Activated CD4-positive, alpha-beta memory T cell treated with anti-CD3 and anti-CD28 coated beads for 36 hours (primary cell): ENCODE data around the gene SPATA13. TPM values are rescaled to one million over a fixed set of nuclear protein-coding genes. Genes with fewer than 3 reads are reported as not detected.
A peak's percentile ranks its signal among the peaks of the same experiment; 100 is the strongest.

Experiments used
- CTCF ChIA-PET: fragments of 350-600 bp; sonication (Branson Sonifier 250); formaldehyde crosslinking; loops from one replicate; lab custom pipeline; 2021; ENCODE audit warnings: antibody characterized with exemption, inconsistent platforms; lab: Charles Lee
- POLR2A ChIA-PET: fragments of 350-600 bp; sonication (Branson Sonifier 250); formaldehyde crosslinking; loops from one replicate; lab custom pipeline; 2021; ENCODE audit warnings: antibody characterized with exemption; lab: Charles Lee
- DNase-seq: peaks from one replicate; pipeline ENCODE4 v3.0.0-alpha.2; 2020
- H3K27ac Mint-ChIP-seq: one replicate; pipeline ENCODE4 v1.8.0; 2021; ENCODE audit warnings: mixed read lengths
- H3K27me3 Mint-ChIP-seq: one replicate; pipeline ENCODE4 v1.8.0; 2021; ENCODE audit warnings: mixed read lengths
- H3K36me3 Mint-ChIP-seq: one replicate; pipeline ENCODE4 v1.8.0; 2021; ENCODE audit warnings: mixed read lengths
- H3K4me1 Mint-ChIP-seq: one replicate; pipeline ENCODE4 v1.8.0; 2021; ENCODE audit warnings: low read depth, mixed read lengths
- H3K4me3 Mint-ChIP-seq: one replicate; pipeline ENCODE4 v1.8.0; 2021; ENCODE audit warnings: mild to moderate bottlenecking, mixed read lengths
- H3K9me3 Mint-ChIP-seq: one replicate; pipeline ENCODE4 v1.8.0; 2021; ENCODE audit warnings: mixed read lengths
- intact Hi-C: fragments of 100-400 bp; cut with micrococcal nuclease; formaldehyde crosslinking; loops from one replicate; pipeline ENCODE4 v1.15.1; 2023
- total RNA-seq, 2 experiments: library from RNA; stranded (reverse); gene quantifications; one replicate each; pipeline ENCODE4 v1.2.3, GENCODE V29; 2021

SPATA13 gene
- total RNA-seq, 2 experiments from 2014 or later, result 50.3 to 50.8 TPM

DNA sequence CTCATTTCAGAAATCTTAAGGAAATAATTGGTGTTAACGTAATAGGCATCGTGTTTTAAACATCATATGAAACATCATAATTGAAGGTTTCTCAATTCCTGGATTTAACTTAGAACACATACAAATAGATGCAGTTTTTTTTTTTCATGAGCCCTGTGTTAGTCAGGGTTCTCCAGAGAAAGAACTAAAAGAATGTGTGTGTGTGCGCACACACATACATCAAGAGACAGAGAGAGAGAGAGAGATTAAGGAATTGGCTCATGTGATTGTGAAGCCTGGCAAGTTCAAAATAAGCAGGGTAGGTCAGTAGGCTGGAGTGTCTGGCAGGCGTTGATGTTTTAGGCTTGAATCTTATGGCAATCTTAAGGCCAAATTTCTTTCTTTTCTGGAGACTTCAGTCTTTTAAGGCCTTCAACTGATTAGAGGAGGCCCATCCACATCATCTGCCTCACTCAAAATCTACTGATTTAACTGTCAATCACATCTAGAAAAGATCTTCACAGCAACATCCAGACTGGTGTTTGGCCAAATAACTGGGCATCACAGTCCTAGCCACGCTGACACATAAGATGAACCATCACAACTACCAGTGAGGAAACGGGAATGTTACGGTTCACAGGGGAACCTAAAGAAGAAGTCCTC lies 25.2 kb downstream of the SPATA13 start:
- intact Hi-C loops, result no loop called here
- Mint-ChIP-seq H3K27ac (no peak overlapping the region), H3K27me3 (no peaks in the 10 kb centered on the region), H3K36me3 (peaks cover 4% of the 10 kb centered on the region), H3K9me3 (peaks cover 5% of the 10 kb centered on the region), H3K4me3 (no peak overlapping the region), H3K4me1 (peaks cover 27% of the 10 kb centered on the region)
- no peak for DNase-seq
- POLR2A ChIA-PET, result interaction anchor here (1.5 kb wide), 1 partner anchor 7 kb away, joined by 4 read pairs; no protein-coding TSS in a partner anchor
- CTCF ChIA-PET, result no interaction called here

GRCh38 chr13:24187185-24187584 lies 26.7 kb downstream of the SPATA13 start:
- Mint-ChIP-seq H3K27ac (peak overlapping the region; percentile 18), H3K4me3 (no peak overlapping the region), H3K27me3 (no peaks in the 10 kb centered on the region), H3K36me3 (peaks cover 1% of the 10 kb centered on the region), H3K9me3 (peaks cover 3% of the 10 kb centered on the region), H3K4me1 (peaks cover 24% of the 10 kb centered on the region)
- ChIA-PET POLR2A (interaction anchor here (1.3 to 1.5 kb wide), 2 partner anchors 8 to 90 kb away, joined by 4 to 11 read pairs; no protein-coding TSS in a partner anchor), CTCF (interaction anchor here (0.8 to 2.8 kb wide), 4 partner anchors 8 to 134 kb away, joined by 3 to 13 read pairs (median 6); no protein-coding TSS in a partner anchor)
- intact Hi-C loops, result loop anchor here (1.0 kb wide), 1 partner anchor 8 kb away; no protein-coding TSS in a partner anchor
- DNase-seq, result peak; percentile 32

DNA sequence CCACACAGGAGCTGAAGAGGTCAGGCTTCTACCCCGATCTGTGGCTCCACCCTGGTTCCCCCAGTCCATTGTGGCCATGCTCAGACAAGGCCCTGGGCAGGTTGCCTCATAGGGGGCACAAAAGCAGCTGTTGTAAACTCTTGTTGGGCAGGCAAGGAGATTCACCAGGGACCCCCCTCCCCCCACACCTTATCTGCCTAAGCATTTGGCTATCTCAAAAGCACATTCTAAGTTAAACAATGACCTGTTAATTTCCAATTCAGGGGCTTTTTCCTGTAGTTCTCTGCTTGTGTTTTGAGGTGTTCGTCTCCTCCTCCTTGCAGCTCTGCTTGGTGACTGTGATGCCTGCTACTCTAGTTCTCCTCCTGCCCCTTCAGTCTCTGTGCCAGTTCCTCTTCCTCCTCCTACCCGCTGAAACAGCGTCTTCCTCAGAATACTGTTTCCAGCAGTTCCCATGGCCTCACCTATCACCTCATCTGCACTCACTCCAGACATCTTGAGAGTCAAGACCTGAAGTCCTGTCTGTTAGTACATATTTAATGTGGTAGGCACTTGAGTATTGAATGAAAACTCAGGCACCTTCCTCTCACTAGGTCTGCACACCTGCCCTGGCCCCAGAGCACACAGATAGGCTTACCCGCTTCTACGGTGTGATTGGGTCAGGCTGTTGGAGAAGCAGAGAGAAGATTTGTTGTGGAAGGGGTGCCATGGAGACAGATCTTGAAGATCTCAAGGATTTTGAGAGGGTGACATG lies 31.7 kb downstream of the SPATA13 start:
- H3K4me3 Mint-ChIP-seq, result no peak overlapping the region
- no peak for DNase-seq
- H3K27me3 Mint-ChIP-seq, result no peaks in the 10 kb centered on the region
- intact Hi-C loops, result no loop called here
- no peaks in the 10 kb centered on the region for H3K9me3 Mint-ChIP-seq
- H3K27ac Mint-ChIP-seq, result no peak overlapping the region
- H3K4me1 Mint-ChIP-seq, result peaks cover 8% of the 10 kb centered on the region
- no peaks in the 10 kb centered on the region for H3K36me3 Mint-ChIP-seq
- CTCF ChIA-PET, result no interaction called here
- POLR2A ChIA-PET, result interaction anchor here (0.6 kb wide), 1 partner anchor 10 kb away, joined by 3 read pairs; no protein-coding TSS in a partner anchor

GRCh38 chr13:24192811-24193162 lies 32.3 kb downstream of the SPATA13 start:
- intact Hi-C loops, result no loop called here
- no peak overlapping the region for H3K4me3 Mint-ChIP-seq
- no peak overlapping the region for H3K27ac Mint-ChIP-seq
- H3K36me3 Mint-ChIP-seq, result no peaks in the 10 kb centered on the region
- H3K27me3 Mint-ChIP-seq, result no peaks in the 10 kb centered on the region
- peaks cover 4% of the 10 kb centered on the region for H3K4me1 Mint-ChIP-seq
- CTCF ChIA-PET, result interaction anchor here (1.8 kb wide), 1 partner anchor 140 kb away, joined by 4 read pairs; no protein-coding TSS in a partner anchor
- POLR2A ChIA-PET, result no interaction called here
- DNase-seq, result no peak
- no peaks in the 10 kb centered on the region for H3K9me3 Mint-ChIP-seq

DNA sequence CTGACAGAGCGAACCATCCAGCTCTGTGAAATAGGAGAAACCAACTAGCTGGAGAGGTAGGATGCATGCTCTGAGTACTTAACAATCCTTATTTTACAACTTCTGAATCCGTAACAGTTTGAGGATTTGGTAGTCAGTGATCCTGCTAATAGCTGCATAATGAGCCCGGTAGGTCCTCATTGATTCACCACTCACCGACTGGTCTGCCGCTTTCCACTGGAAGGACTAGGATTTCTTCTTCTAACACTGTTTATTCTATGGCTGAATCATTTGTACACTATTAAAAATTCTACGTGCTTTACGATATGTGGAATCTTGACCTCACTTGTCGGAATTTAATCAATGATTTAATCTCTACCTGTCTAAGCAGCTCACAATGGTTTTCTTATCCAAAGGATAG lies 33.9 kb downstream of the SPATA13 start:
- ChIA-PET POLR2A (interaction anchor here (0.6 kb wide), 1 partner anchor 356 kb away, joined by 3 read pairs; no protein-coding TSS in a partner anchor), CTCF (interaction anchor here (1.1 to 1.8 kb wide), 2 partner anchors 25 to 141 kb away, joined by 4 read pairs; no protein-coding TSS in a partner anchor)
- intact Hi-C loops, result no loop called here
- Mint-ChIP-seq H3K27me3 (no peaks in the 10 kb centered on the region), H3K4me3 (no peak overlapping the region), H3K4me1 (no peaks in the 10 kb centered on the region), H3K9me3 (no peaks in the 10 kb centered on the region), H3K36me3 (no peaks in the 10 kb centered on the region), H3K27ac (no peak overlapping the region)
- no peak for DNase-seq

GRCh38 chr13:24195626-24196025 lies 35.1 kb downstream of the SPATA13 start:
- no peak overlapping the region for H3K27ac Mint-ChIP-seq
- intact Hi-C loops, result no loop called here
- DNase-seq, result no peak
- no peaks in the 10 kb centered on the region for H3K27me3 Mint-ChIP-seq
- no peak overlapping the region for H3K4me3 Mint-ChIP-seq
- CTCF ChIA-PET, result interaction anchor here (1.0 to 1.1 kb wide), 2 partner anchors 23 to 142 kb away, joined by 4 read pairs; no protein-coding TSS in a partner anchor
- H3K4me1 Mint-ChIP-seq, result no peaks in the 10 kb centered on the region
- no peaks in the 10 kb centered on the region for H3K36me3 Mint-ChIP-seq
- POLR2A ChIA-PET, result no interaction called here
- H3K9me3 Mint-ChIP-seq, result no peaks in the 10 kb centered on the region

DNA sequence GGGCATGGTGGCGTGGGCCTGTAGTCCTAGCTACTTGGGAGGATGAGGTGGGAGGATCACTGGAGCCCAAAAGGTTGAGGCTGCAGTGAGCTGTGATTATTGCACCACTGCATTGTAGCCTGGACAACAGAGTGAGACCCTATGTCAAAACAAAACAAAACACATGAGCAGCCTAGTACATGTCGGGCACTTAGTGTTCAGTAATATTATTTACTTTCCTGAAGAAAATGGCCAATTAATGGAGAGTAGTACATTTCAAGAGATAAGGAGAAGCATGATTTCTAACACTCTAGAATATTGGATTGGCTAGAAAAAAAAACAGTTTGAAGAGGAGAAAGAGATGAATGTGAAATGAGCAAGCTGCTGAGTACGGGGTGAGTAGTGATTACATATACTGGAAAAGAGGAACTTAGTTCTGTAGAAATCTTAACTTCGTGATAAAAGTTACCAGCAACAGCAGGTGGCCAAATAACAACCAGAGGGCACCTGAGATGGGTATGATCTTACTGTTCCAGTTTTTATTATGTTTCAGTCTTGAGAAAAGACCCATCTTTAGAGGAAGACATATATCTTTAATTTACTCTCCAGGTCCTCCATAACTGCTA lies 36.2 kb downstream of the SPATA13 start:
- H3K4me3 Mint-ChIP-seq, result no peak overlapping the region
- H3K4me1 Mint-ChIP-seq, result no peaks in the 10 kb centered on the region
- intact Hi-C loops, result no loop called here
- ChIA-PET CTCF (interaction anchor here (0.5 kb wide), 1 partner anchor 88 kb away, joined by 3 read pairs; no protein-coding TSS in a partner anchor), POLR2A (no interaction called here)
- H3K27ac Mint-ChIP-seq, result no peak overlapping the region
- H3K9me3 Mint-ChIP-seq, result no peaks in the 10 kb centered on the region
- H3K27me3 Mint-ChIP-seq, result no peaks in the 10 kb centered on the region
- no peak for DNase-seq
- no peaks in the 10 kb centered on the region for H3K36me3 Mint-ChIP-seq

DNA sequence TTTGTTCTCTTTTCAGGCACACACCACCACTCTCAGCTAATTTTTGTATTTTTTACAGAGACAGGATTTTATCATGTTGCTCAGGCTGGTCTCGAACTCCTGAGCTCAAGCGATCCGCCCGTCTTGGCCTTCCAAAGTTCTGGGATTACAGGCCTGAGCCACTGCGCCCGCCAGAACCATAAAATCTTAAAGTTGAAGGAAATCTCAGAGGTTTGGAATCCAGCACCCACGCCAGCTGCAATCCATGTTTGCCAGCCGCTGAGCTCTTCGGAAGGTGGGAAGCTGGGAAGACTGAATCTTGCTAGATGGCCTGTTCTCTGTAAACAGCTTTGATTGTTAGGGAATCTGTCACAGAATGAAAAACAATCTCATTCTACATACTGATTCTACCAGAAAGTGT lies 38.5 kb downstream of the SPATA13 start:
- peaks cover 3% of the 10 kb centered on the region for H3K27me3 Mint-ChIP-seq
- H3K27ac Mint-ChIP-seq, result no peak overlapping the region
- H3K9me3 Mint-ChIP-seq, result no peaks in the 10 kb centered on the region
- DNase-seq, result no peak
- no peaks in the 10 kb centered on the region for H3K36me3 Mint-ChIP-seq
- peaks cover 7% of the 10 kb centered on the region for H3K4me1 Mint-ChIP-seq
- ChIA-PET POLR2A (no interaction called here), CTCF (interaction anchor here (1.2 kb wide), 2 partner anchors 21 to 145 kb away, joined by 4 read pairs; no protein-coding TSS in a partner anchor)
- no peak overlapping the region for H3K4me3 Mint-ChIP-seq
- intact Hi-C loops, result no loop called here

DNA sequence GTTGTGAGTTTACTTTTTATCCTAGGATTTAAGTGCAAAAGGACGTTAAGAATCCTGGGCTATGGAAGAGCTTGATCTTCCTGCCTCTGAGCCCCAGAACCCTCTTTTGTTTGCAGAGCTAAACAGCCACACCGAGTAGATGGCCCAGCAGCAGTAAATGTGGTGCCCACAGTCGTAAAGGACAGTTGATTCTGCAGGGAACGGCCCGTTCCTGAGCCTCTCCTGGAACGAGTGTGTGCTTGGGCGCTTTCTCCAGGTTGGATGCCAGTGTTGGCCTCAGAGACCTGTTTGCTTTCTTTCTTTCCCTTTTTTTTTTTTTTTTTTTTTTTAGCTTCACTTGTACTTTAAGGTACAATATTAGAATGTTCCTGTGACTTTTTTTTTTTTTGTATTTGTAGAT lies 41.7 kb downstream of the SPATA13 start:
- DNase-seq, result no peak
- H3K4me1 Mint-ChIP-seq, result peaks cover 12% of the 10 kb centered on the region
- no peak overlapping the region for H3K4me3 Mint-ChIP-seq
- no peak overlapping the region for H3K27ac Mint-ChIP-seq
- peaks cover 13% of the 10 kb centered on the region for H3K27me3 Mint-ChIP-seq
- POLR2A ChIA-PET, result interaction anchor here (0.6 kb wide), 2 partner anchors 10 to 98 kb away, joined by 3 read pairs; no protein-coding TSS in a partner anchor
- no peaks in the 10 kb centered on the region for H3K36me3 Mint-ChIP-seq
- intact Hi-C loops, result no loop called here
- CTCF ChIA-PET, result no interaction called here
- no peaks in the 10 kb centered on the region for H3K9me3 Mint-ChIP-seq

DNA sequence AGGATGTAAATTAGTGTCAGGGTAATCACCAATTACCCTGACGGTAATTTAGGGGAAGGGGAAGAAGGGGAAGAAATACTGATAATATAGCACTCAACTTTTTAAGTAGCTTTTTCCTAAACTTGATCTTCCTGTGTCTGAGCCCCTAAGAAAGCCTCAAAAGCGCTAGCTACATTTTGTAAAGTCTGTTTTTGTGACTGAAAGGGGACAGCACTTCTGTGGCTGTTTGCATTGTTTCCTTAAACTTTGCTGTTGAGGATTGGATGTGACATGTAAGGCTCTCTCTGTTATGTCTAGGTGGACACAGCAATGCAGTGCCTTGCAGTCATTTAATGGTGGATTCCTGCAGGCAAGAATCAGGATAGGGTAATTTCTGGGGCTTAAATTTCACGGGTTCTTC lies 42.8 kb downstream of the SPATA13 start:
- peaks cover 13% of the 10 kb centered on the region for H3K27me3 Mint-ChIP-seq
- H3K27ac Mint-ChIP-seq, result no peak overlapping the region
- H3K9me3 Mint-ChIP-seq, result no peaks in the 10 kb centered on the region
- no peak for DNase-seq
- intact Hi-C loops, result no loop called here
- POLR2A ChIA-PET, result no interaction called here
- no peaks in the 10 kb centered on the region for H3K36me3 Mint-ChIP-seq
- CTCF ChIA-PET, result interaction anchor here (0.7 to 1.7 kb wide), 3 partner anchors 12 to 184 kb away, joined by 3 to 6 read pairs (median 3); no protein-coding TSS in a partner anchor
- H3K4me1 Mint-ChIP-seq, result peaks cover 12% of the 10 kb centered on the region
- H3K4me3 Mint-ChIP-seq, result no peak overlapping the region

DNA sequence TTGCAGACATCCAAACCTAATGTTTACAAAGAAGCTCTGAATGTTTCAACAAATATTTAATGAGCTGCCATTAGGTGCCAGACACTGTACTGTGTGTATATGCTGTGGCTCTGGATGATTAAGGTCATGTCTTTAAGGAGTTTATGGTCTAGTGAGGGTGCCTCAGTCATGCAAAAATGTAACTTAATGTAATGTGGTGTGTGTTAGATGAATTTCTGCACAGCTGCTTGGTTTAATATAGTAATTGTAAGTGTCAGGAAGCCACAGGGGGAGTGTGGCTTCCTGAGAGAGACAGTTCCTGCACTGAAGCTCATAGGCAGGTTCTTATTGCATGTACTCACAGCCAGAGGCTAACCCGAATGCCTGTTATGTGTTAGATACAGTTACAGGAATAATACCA lies 43.3 kb downstream of the SPATA13 start:
- peaks cover 12% of the 10 kb centered on the region for H3K4me1 Mint-ChIP-seq
- POLR2A ChIA-PET, result no interaction called here
- intact Hi-C loops, result no loop called here

More for the DNA sequence above, 43.3 kb downstream of the SPATA13 start:
- CTCF ChIA-PET, result interaction anchor here (0.7 to 1.7 kb wide), 3 partner anchors 11 to 184 kb away, joined by 3 to 6 read pairs (median 3); no protein-coding TSS in a partner anchor
- H3K27ac Mint-ChIP-seq, result no peak overlapping the region
- no peak overlapping the region for H3K4me3 Mint-ChIP-seq
- no peaks in the 10 kb centered on the region for H3K36me3 Mint-ChIP-seq
- H3K9me3 Mint-ChIP-seq, result no peaks in the 10 kb centered on the region
- H3K27me3 Mint-ChIP-seq, result peaks cover 13% of the 10 kb centered on the region
- no peak for DNase-seq
